ENCODE data around the gene MACF1. TPM values are rescaled to one million over a fixed set of nuclear protein-coding genes. Genes with fewer than 3 reads are reported as not detected.

The MACF1 gene
- total and polyA plus RNA-seq, 8 donors: 16.8 to 662 (median 236) TPM

DNA sequence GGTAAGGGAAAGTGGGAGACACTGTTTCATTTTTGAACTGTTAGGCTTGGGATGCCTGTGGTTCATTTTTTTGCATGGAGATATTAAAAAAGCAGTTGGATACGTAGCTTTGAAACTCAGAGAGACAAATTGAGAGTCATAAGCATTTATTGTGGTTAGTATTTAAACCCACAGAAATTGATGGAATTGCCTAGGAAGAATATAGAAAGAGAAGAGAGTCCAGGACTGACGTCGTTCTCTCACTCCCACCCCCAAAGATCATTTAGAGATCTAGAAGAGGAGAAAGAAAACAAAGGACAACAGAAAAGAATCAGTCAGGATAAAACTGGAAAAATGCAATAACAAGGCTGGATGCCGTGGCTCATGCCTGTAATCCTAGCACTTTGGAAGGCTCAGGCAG is 213.7 kb downstream of the MACF1 start:
- 83 to 90% (median 87%) methylated on average over 4 of the region's 4 CpGs for WGBS, 5 donors
- no peak for DNase-seq
- Histone ChIP-seq H3K27ac (peak overlapping the region in 1 of 5 donors; percentile 34), H3K27me3 (no peaks in the 10 kb centered on the region), H3K4me1 (peaks cover 15 to 78% (median 37%) of the 10 kb centered on the region in 4 donors), H3K4me3 (no peak overlapping the region), H3K9me3 (no peaks in the 10 kb centered on the region), H3K36me3 (peaks cover 9 to 29% (median 20%) of the 10 kb centered on the region in 4 donors)
- intact Hi-C loops (cut with DNase I; ENCODE audit: low total_unique reads): no loop called here
- TF ChIP-seq POLR2AphosphoS5 (IDR thresholded peaks at IDR 0.05) (no peak), EP300 (IDR thresholded peaks at IDR 0.05) (no peak), POLR2A (IDR thresholded peaks at IDR 0.05) (no peak)
- TF ChIP-seq, protein P1, sequence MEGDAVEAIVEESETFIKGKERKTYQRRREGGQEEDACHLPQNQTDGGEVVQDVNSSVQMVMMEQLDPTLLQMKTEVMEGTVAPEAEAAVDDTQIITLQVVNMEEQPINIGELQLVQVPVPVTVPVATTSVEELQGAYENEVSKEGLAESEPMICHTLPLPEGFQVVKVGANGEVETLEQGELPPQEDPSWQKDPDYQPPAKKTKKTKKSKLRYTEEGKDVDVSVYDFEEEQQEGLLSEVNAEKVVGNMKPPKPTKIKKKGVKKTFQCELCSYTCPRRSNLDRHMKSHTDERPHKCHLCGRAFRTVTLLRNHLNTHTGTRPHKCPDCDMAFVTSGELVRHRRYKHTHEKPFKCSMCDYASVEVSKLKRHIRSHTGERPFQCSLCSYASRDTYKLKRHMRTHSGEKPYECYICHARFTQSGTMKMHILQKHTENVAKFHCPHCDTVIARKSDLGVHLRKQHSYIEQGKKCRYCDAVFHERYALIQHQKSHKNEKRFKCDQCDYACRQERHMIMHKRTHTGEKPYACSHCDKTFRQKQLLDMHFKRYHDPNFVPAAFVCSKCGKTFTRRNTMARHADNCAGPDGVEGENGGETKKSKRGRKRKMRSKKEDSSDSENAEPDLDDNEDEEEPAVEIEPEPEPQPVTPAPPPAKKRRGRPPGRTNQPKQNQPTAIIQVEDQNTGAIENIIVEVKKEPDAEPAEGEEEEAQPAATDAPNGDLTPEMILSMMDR (IDR thresholded peaks at IDR 0.05): no peak

DNA sequence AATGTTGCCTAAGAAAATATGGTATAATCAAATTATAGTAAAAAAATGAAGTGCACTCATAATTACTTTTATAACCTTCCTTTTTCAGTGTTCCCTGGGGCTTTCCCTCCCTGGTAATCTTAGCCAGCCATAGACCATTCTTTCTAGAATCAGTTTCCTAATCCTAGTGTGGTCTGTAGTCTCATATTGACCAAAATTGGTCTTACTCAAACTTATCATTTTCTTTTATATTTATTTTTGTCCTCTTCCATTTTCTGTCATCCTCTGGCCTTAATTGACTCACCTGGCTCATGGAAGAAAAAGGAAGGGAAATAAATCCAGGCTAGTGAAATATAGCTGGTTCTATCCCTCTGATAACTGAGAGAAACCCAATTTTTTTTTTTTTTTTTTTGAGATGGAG is 216.0 kb downstream of the MACF1 start:
- Histone ChIP-seq H3K9me3 (no peaks in the 10 kb centered on the region), H3K27ac (no peak overlapping the region), H3K4me3 (no peak overlapping the region), H3K27me3 (no peaks in the 10 kb centered on the region), H3K4me1 (peaks cover 5 to 65% (median 26%) of the 10 kb centered on the region in 4 donors), H3K36me3 (peaks cover 9 to 43% (median 39%) of the 10 kb centered on the region in 4 donors)
- intact Hi-C loops (cut with DNase I; ENCODE audit: low total_unique reads): no loop called here
- no peak for DNase-seq
- TF ChIP-seq EP300 (IDR thresholded peaks at IDR 0.05) (no peak), POLR2A (IDR thresholded peaks at IDR 0.05) (no peak), POLR2AphosphoS5 (IDR thresholded peaks at IDR 0.05) (no peak)
- TF ChIP-seq, protein P1 (IDR thresholded peaks at IDR 0.05): no peak

DNA sequence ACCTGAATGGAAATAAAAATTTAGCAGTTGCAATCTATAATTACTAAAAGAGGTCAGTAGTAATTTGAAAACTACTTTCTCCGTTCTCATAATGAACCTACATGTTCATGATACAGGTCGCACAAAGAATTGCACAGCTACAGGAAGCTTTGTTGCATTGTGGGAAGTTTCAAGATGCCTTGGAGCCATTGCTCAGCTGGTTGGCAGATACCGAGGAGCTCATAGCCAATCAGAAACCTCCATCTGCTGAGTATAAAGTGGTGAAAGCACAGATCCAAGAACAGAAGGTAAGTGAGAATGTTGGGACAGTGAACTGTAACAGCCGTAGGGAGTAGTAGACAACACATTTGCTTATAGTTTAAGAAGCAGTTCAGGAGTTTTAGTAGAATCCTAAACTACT is 218.1 kb downstream of the MACF1 start:
- TF ChIP-seq POLR2AphosphoS5 (IDR thresholded peaks at IDR 0.05): no peak
- TF ChIP-seq, protein P1 (IDR thresholded peaks at IDR 0.05): no peak
- no peak for TF ChIP-seq EP300 (IDR thresholded peaks at IDR 0.05)
- no peak for TF ChIP-seq POLR2A (IDR thresholded peaks at IDR 0.05)
- intact Hi-C loops (cut with DNase I; ENCODE audit: low total_unique reads): no loop called here
- Histone ChIP-seq H3K27me3 (no peaks in the 10 kb centered on the region), H3K4me1 (peaks cover 0 to 64% (median 24%) of the 10 kb centered on the region in 4 donors), H3K36me3 (peaks cover 9 to 62% (median 54%) of the 10 kb centered on the region in 4 donors), H3K9me3 (no peaks in the 10 kb centered on the region), H3K4me3 (no peak overlapping the region), H3K27ac (no peak overlapping the region)
- no peak for DNase-seq
- 83 to 91% (median 89%) methylated on average over 4 of the region's 4 CpGs for WGBS, 5 donors

DNA sequence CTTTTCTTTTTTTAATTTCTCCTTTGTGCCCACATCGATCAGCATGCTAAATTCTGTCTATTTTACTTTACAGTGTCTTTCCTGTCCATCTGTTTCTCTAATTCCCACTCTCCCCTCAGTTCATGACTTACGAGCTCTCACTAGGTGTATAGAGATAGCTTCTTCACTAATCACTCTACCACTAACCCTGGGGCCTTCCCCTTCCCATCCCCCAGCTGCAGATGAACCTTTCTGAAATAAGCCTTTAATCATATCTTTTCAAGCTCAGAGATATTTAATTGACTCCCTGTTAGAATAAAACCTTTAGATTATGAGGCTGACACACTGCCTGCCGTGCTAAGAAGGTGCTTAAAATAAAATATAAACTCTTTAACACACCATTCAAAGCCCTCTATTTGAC is 220.7 kb downstream of the MACF1 start:
- TF ChIP-seq, protein P1 (IDR thresholded peaks at IDR 0.05): no peak
- no peak for TF ChIP-seq POLR2AphosphoS5 (IDR thresholded peaks at IDR 0.05)
- TF ChIP-seq EP300 (IDR thresholded peaks at IDR 0.05): no peak
- no peak for TF ChIP-seq POLR2A (IDR thresholded peaks at IDR 0.05)
- no peaks in the 10 kb centered on the region for H3K9me3 ChIP-seq
- peaks cover 21 to 88% (median 80%) of the 10 kb centered on the region in 4 donors for H3K36me3 ChIP-seq
- DNase-seq: no peak
- H3K27ac ChIP-seq: peak overlapping the region in 1 of 5 donors; percentile 19
- WGBS, 5 donors: 88 to 95% (median 93%) methylated on average over 3 of the region's 3 CpGs
- no peak overlapping the region for H3K4me3 ChIP-seq
- H3K4me1 ChIP-seq: peaks cover 0 to 42% (median 13%) of the 10 kb centered on the region in 4 donors
- no peaks in the 10 kb centered on the region for H3K27me3 ChIP-seq
- intact Hi-C loops (cut with DNase I; ENCODE audit: low total_unique reads): no loop called here
